Right lobe of liver (tissue), 6 donors: ENCODE data around the gene GJB1. TPM values are rescaled to one million over a fixed set of nuclear protein-coding genes. Genes with fewer than 3 reads are reported as not detected.

Source experiments
- ATAC-seq, 4 donors: fragments of 200-7000 bp; cut with Tn5 transposase; one replicate each; pipeline ENCODE4 v1.9.1; 2020; ENCODE audit warnings: mild to moderate bottlenecking in 4 of 4, moderate library complexity in 4 of 4
- DNase-seq, 3 donors: peaks; one replicate each; pipeline ENCODE4 v3.0.0-alpha.2; 2020
- H3K27ac ChIP-seq, 3 donors: fragments of 200-600 bp; one replicate each; pipeline ENCODE4 v1.8.0; 2022
- H3K27me3 ChIP-seq, 2 donors: fragments of 200-600 bp; one replicate each; pipeline ENCODE4 v1.8.0; 2022
- H3K36me3 ChIP-seq, 4 donors: fragments of 200-600 bp; sonication (generic) in 1 of 4; one replicate each; pipeline versions ENCODE4 v1.5.1 to v1.8.0; 2017 to 2022; ENCODE audit warnings: control low read depth in 1 of 4
- H3K4me1 ChIP-seq, 4 donors: fragments of 200-600 bp; sonication (generic) in 1 of 4; one replicate each; pipeline versions ENCODE4 v1.5.1 to v1.8.0; 2017 to 2022; ENCODE audit warnings: control low read depth in 1 of 4
- H3K4me3 ChIP-seq, 3 donors: fragments of 200-600 bp; one replicate each; pipeline ENCODE4 v1.8.0; 2022
- H3K9me3 ChIP-seq, 4 donors: fragments of 200-600 bp; sonication (generic) in 1 of 4; one replicate each; pipeline versions ENCODE4 v1.5.1 to v1.8.0; 2017 to 2022; ENCODE audit warnings: control low read depth in 1 of 4
- POLR2A ChIP-seq: fragments of 450-650 bp; IDR thresholded peaks from one replicate; pipeline ENCODE4 v1.6.1; 2017; ENCODE audit warnings: antibody characterized with exemption, mild to moderate bottlenecking
- WGBS: methylation state at CpG from one replicate; pipeline ENCODE4 v1.1.6; 2018; ENCODE audit warnings: low coverage, low lambda C conversion rate; ENCODE audit not compliant: insufficient coverage; ENCODE audit errors: missing lambda C conversion rate; 5-methylcytosine and 5-hydroxymethylcytosine counted together
- intact Hi-C, 2 donors: fragments of 100-400 bp; cut with DNase I; formaldehyde crosslinking; loops; one replicate each; pipeline versions ENCODE4 v1.11.2 to v1.14.1; 2022
- total RNA-seq, 6 experiments: library from RNA; depleted of rRNA in 2 of 6; stranded (reverse); fragments of >200 nt in 2 of 6; fragmentation: NEBNext Ultra II Directional in 3 of 6; extraction: Animal tissue kit (Norgen Biotek cat#: 25700) in 3 of 6; gene quantifications; one replicate each; pipeline versions ENCODE4 v1.1.0 to v1.2.4, GENCODE V29; 2016 to 2023
- TF ChIP-seq, protein P1 (sequence below), 4 donors: fragments of 200-600 bp in 3 of 4; fragments of 450-650 bp in 1 of 4; IDR thresholded peaks; one replicate each; pipeline versions ENCODE4 v1.5.1 to v1.8.0; 2016 to 2022; ENCODE audit warnings: antibody characterized with exemption in 4 of 4, mild to moderate bottlenecking in 2 of 4
- donor health status: DM: no; HTN: yes; CAD: no.
- donor health status: DM: no; HTN: no; CAD: no.
- donor health status: DM: no; HTN: no; CAD: no.
- donor health status: DM: no; HTN: yes; CAD: no.
- donor health status: DM: no; HTN: yes; CAD: no.

GJB1 gene
- total RNA-seq, 6 experiments from 2014 or later: 120 to 329 (median 205) TPM

DNA sequence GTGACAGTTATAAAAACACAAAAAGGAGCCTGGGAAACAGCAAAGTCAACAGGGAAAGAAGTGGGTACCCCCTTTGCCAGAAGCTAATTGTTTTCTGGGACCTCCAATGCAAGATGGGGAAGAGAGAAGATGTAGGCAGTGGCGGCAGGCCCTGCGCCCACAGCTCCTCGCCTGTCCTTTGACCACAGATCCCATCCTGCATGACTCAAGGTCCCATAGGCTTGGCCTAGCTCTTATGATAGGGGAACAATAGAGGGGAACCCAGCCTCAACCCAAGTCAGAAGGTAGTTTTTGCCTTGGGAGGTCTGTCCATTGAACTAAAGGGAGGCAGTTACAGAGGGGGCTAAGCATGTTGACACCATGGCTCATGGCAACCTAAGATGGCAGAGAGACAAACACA is 16.8 kb downstream of the GJB1 start:
- no peaks in the 10 kb centered on the region for H3K27me3 ChIP-seq
- no peaks in the 10 kb centered on the region for H3K9me3 ChIP-seq
- H3K4me3 ChIP-seq: no peak overlapping the region
- TF ChIP-seq, protein P1, sequence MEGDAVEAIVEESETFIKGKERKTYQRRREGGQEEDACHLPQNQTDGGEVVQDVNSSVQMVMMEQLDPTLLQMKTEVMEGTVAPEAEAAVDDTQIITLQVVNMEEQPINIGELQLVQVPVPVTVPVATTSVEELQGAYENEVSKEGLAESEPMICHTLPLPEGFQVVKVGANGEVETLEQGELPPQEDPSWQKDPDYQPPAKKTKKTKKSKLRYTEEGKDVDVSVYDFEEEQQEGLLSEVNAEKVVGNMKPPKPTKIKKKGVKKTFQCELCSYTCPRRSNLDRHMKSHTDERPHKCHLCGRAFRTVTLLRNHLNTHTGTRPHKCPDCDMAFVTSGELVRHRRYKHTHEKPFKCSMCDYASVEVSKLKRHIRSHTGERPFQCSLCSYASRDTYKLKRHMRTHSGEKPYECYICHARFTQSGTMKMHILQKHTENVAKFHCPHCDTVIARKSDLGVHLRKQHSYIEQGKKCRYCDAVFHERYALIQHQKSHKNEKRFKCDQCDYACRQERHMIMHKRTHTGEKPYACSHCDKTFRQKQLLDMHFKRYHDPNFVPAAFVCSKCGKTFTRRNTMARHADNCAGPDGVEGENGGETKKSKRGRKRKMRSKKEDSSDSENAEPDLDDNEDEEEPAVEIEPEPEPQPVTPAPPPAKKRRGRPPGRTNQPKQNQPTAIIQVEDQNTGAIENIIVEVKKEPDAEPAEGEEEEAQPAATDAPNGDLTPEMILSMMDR (IDR thresholded peaks at IDR 0.05): no peak
- no peak for TF ChIP-seq POLR2A
- intact Hi-C loops: no loop called here
- DNase-seq (no peak), ATAC-seq (no peak)
- WGBS: no CpG with 5 or more reads among the region's 3 CpGs
- no peaks in the 10 kb centered on the region for H3K4me1 ChIP-seq
- peaks cover 0 to 14% (median 1%) of the 10 kb centered on the region in 4 donors for H3K36me3 ChIP-seq
- H3K27ac ChIP-seq: no peak overlapping the region

DNA sequence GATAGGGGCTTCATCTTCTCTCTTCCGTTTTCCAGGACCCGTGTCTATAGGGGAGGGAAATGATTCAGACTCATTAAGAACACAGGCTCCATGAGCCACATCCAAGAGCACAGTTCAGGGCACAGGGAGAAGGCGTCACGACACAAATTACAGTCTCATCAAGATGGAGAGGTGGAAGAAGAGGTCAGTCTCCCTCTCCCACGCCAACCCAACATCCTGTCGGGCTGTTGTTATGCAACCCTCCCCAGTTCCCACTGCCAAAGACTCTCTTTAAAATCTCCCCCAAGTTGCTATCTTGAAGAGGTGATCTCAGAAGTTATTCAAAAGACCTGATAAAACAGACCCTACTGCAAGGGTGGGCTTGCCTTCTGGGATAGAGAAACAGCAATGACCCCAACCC is 18.3 kb downstream of the GJB1 start:
- intact Hi-C loops: no loop called here
- Histone ChIP-seq H3K36me3 (peaks cover 0 to 21% (median 1%) of the 10 kb centered on the region in 4 donors), H3K4me3 (no peak overlapping the region), H3K4me1 (no peaks in the 10 kb centered on the region), H3K27ac (no peak overlapping the region), H3K9me3 (no peaks in the 10 kb centered on the region), H3K27me3 (no peaks in the 10 kb centered on the region)
- TF ChIP-seq, protein P1 (IDR thresholded peaks at IDR 0.05): no peak
- TF ChIP-seq POLR2A: no peak
- DNase-seq (no peak), ATAC-seq (no peak)
- 50% methylated on average over 3 of the region's 6 CpGs for WGBS

DNA sequence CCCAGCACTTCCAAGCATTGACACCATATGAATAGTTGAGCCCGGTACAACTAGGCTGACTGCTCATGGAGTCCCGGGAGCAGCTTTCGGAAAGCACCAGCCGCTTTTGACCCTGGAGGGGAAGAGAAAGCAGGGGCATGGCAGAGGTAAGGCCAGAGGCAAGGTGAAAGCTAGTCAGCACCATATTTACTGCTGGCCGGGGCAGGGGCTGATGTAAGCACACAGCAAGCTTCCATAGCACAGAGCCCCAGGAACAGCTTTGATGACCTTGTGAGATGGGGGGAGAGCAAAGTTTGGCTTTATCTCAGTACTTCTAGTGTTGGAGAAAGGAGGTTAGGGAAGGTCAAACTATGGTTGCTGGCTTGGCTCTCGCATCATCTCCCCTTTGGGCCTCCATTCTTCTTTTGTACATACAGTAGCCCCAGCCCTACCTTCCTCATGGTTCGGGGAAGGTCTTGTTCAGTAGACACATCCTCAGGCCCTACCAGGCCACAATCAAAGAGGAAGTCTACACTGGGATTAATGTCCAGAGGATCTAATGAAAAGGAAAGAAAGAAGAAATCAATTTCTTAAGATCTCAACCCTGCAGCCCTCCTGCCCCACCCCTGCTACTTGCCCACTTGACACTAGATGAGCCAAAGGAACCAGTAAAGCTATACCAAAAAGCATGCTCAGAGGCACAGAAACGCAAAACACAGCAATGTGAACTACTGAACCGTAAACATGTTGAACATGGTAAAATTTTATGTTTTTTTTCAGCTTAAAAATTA is 21.5 kb downstream of the GJB1 start:
- ATAC-seq: no peak
- H3K9me3 ChIP-seq: no peaks in the 10 kb centered on the region
- H3K4me3 ChIP-seq: no peak overlapping the region
- no peak for TF ChIP-seq POLR2A
- TF ChIP-seq, protein P1 (IDR thresholded peaks at IDR 0.05): no peak
- no peak overlapping the region for H3K27ac ChIP-seq
- intact Hi-C loops: no loop called here
- no peaks in the 10 kb centered on the region for H3K27me3 ChIP-seq
- DNase-seq: no peak
- WGBS: 82% methylated on average over 4 of the region's 9 CpGs
- no peaks in the 10 kb centered on the region for H3K4me1 ChIP-seq
- peaks cover 0 to 36% (median 1%) of the 10 kb centered on the region in 4 donors for H3K36me3 ChIP-seq

DNA sequence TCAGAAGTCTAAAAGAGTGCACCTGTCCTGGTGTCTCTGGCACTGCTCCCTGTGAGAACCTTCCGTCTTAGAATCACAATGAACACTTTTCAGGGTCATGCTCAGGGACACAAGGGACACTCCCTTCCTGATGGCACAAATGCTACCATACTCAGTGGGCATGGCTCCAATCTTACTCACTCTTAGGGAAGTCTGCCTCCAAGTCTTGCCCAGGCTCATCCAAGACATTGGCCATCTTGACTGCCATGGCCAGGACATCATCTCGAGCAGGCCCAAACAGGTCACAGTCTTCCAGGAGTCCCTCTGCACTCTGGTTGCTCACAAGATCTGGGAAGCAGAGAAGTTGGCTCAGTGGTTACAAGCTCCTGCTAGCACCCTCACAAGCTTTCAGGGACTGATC is 22.1 kb downstream of the GJB1 start:
- Histone ChIP-seq H3K4me3 (no peak overlapping the region), H3K36me3 (peaks cover 0 to 36% (median 1%) of the 10 kb centered on the region in 4 donors), H3K9me3 (no peaks in the 10 kb centered on the region), H3K27me3 (no peaks in the 10 kb centered on the region), H3K27ac (no peak overlapping the region), H3K4me1 (no peaks in the 10 kb centered on the region)
- WGBS: 80% methylated on average over 1 of the region's 2 CpGs
- DNase-seq: no peak
- intact Hi-C loops: no loop called here
- TF ChIP-seq, protein P1 (IDR thresholded peaks at IDR 0.05): no peak
- TF ChIP-seq POLR2A: no peak
- ATAC-seq: no peak
